Keratinocyte (primary cell): ENCODE data around the gene MYMK.

Source experiments
- CTCF ChIP-seq, 3 experiments: IDR thresholded peaks in 1 of 3; conservative IDR thresholded peaks in 1 of 3; optimal IDR thresholded peaks in 1 of 3; 2 replicates in 2 of 3; 3 replicates in 1 of 3; pipeline versions ENCODE3 to v1.5.1; 2011; ENCODE audit warnings: low read length in 3 of 3, mild to moderate bottlenecking in 3 of 3, moderate library complexity in 2 of 3, control low read depth in 1 of 3, inconsistent platforms in 1 of 3; ENCODE audit not compliant: insufficient read depth in 2 of 3; ENCODE audit errors: extremely low read depth in 1 of 3
- EZH2 ChIP-seq: IDR thresholded peaks from one replicate; pipeline ENCODE4 v1.6.1; 2012; ENCODE audit warnings: inconsistent platforms, mild to moderate bottlenecking, low read length, moderate library complexity

DNA sequence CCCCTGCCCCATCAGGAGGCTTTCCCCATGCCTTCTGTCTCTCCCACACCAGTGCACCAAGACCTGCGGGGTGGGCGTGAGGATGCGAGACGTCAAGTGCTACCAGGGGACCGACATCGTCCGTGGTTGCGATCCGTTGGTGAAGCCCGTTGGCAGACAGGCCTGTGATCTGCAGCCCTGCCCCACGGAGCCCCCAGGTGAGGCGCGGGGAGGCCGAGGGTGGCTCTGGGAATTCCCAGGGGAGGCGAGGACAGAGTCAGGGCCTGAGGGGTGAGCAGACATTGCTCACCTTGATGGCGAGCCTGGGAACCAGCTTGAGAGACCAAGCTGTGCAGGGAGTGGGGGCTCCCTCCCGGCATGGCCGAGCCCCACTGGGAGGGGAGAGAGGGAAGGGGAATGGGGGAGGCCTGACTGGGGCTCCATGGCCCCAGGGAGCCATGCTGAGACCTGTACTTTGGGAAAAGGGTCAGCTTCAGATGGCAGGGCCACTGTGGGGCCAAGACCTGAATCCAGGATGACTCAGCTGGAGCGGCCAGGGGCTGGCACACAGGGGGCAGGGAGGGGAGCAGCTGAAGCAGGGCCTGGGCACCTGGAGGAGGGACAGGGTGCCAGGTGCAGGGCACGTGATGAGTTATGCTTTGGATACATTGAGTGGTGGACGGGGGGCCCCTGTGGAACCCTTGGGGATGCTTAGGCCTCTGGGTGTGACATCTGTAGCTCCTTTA lies 49.2 kb upstream of the MYMK start:
- TF ChIP-seq CTCF (optimal IDR thresholded peaks at IDR 0.05 in 1 of 3, IDR thresholded peaks at IDR 0.05 in 1 of 3, conservative IDR thresholded peaks at IDR 0.05 in 1 of 3; ENCODE audit: extremely low read depth in 1 of 3, insufficient read depth in 2 of 3, low read length in 3 of 3) (no peak), EZH2 (no peak)
